GM12865 (cell line): ENCODE results near the gene HEXB.

Experiments used
- DNase-seq: peaks from one replicate; pipeline ENCODE4 v3.0.0; 2010; ENCODE audit warnings: low read depth
- H3K4me3 ChIP-seq: 2 replicates; pipeline ENCODE4 v1.5.1; 2011; ENCODE audit warnings: mild to moderate bottlenecking, low read depth, low read length, control low read depth
- TF ChIP-seq, protein P1 (sequence below): IDR thresholded peaks from 2 replicates; pipeline ENCODE4 v1.5.1; 2011; ENCODE audit warnings: low read length, control low read depth, low read depth, inconsistent platforms; ENCODE audit not compliant: insufficient read depth; ENCODE audit errors: missing control alignments

Gene HEXB

GRCh38 chr5:74640450-74640953 lies 44.5 kb upstream of the HEXB start, which contains the start of gene ENC1:
Gene ENC1 (minus strand): TSS chr5:74640728. CDS start chr5:74636485, 4,243 bp downstream.
- peak; percentile 95 for DNase-seq
- H3K4me3 ChIP-seq: peak within 1 kb of the TSS; percentile 73
- TF ChIP-seq, protein P1, sequence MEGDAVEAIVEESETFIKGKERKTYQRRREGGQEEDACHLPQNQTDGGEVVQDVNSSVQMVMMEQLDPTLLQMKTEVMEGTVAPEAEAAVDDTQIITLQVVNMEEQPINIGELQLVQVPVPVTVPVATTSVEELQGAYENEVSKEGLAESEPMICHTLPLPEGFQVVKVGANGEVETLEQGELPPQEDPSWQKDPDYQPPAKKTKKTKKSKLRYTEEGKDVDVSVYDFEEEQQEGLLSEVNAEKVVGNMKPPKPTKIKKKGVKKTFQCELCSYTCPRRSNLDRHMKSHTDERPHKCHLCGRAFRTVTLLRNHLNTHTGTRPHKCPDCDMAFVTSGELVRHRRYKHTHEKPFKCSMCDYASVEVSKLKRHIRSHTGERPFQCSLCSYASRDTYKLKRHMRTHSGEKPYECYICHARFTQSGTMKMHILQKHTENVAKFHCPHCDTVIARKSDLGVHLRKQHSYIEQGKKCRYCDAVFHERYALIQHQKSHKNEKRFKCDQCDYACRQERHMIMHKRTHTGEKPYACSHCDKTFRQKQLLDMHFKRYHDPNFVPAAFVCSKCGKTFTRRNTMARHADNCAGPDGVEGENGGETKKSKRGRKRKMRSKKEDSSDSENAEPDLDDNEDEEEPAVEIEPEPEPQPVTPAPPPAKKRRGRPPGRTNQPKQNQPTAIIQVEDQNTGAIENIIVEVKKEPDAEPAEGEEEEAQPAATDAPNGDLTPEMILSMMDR: peak; percentile 53

DNA sequence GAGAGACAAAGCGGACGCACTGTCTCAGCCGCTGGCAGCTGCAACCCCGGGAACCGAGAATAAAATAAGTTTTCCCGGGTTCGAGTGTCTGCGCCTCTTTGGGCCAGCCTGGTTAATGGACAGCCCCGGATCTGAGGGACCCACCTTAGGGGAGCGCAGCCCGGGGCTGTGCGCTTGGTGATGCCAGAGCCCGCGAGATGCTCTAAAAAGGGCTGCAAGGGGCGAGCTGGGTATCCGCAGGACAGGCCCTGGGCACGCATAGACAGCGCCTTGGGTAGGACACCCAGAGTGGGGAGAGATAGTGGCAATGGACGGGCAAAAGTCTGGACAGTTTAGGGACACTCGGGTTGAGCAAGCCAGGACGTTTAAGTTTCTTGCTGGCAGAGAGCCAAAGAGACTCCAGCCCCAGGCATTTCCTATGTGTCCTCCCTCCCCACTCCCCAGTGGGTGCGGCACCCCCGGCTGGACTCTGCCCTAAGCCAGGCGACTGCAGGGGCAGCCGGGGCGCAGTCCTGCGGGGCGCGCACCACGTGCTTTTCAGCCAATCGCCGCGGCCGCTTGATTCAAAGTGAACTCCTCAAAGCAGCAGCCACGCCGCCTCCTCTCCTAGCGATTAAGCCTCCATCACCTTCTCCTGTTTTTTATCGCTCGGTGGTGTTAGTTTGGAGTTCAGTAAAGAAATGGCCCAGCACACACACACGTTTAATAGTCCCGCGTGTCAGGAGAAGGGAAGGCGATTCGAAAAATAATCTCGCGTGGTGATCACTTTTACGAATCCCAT lies 43.9 kb upstream of the HEXB start:
- DNase-seq: peak; percentile 77
- TF ChIP-seq, protein P1: no peak

DNA sequence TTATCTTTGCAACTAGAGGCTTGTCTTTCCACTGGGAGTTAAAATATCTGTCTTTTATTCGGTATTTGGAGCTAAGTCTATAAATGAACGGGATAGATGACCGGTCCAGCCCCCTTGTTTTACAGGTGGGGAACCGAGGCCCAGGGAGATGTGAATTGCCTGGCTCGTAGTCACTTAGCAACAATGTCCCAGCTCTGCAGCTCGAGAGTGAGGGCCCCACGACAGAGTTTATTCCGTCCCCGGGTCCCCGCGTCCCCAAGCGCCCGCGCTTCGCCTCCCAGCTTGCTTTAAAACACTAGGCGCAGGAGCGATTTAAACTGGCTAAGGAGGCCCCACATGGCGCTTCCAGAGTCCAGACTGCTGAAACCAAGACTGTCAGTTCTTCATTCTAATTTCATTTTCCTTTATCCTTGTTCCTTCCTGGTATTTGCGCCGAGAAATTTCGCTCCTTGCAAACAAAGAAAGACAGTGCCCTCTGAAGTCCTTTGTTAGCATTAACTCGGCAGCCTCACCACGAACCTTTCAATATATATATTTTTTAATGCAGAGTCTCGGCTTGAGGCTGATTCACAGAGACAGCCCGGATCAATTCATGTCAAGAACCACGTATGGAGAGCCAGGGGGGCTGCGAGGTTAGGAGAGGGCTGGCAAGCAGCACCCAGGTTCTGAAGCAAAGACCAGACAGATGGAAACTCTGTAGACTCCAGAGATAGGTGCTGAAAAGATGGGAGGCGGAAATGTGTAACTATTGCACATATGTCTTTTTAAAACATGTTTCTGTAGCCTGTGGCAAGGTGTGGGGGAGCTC lies 43.1 kb upstream of the HEXB start:
- TF ChIP-seq, protein P1: peak; percentile 33
- H3K4me3 ChIP-seq: peak overlapping the region; percentile 73
- peak; percentile 64 for DNase-seq

More for the DNA sequence above, 43.9 kb upstream of the HEXB start:
- peak overlapping the region; percentile 73 for H3K4me3 ChIP-seq

DNA sequence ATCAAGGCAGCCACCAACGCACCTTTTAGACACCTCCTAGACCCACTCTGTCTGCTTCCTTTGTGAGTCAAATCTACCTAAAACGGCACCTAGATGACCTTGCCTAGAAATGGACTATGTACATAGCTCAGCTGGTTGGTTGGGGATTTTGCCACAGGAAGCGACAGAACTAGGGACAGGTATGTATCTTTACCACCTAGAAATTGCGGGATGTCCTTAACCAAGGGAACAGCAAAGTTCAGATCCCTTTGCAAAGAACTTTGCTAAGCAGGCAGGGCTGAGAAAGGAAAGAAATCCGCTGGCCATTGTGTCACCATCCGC lies 42.5 kb upstream of the HEXB start:
- TF ChIP-seq, protein P1: no peak
- DNase-seq: no peak
- no peak overlapping the region for H3K4me3 ChIP-seq

GRCh38 chr5:74643111-74643562 lies 41.9 kb upstream of the HEXB start:
- H3K4me3 ChIP-seq: no peak overlapping the region
- no peak for DNase-seq
- TF ChIP-seq, protein P1: no peak

GRCh38 chr5:74647096-74647495 lies 37.9 kb upstream of the HEXB start:
- DNase-seq: no peak
- TF ChIP-seq, protein P1: no peak
- no peak overlapping the region for H3K4me3 ChIP-seq
